Measurements from ENCODE around the gene OR10W1.

OR10W1 gene

GRCh38 chr11:58227956-58228615 is 40.0 kb downstream of the OR10W1 start:
- H3K27ac Mint-ChIP-seq, result no peak overlapping the region
- no peak for TF ChIP-seq CTCF (IDR thresholded peaks at IDR 0.05; ENCODE audit: unreplicated experiment in 3 of 3)
- H3K36me3 Mint-ChIP-seq (ENCODE audit: low read depth), result no peaks in the 10 kb centered on the region
- H3K9me3 Mint-ChIP-seq, result no peaks in the 10 kb centered on the region
- H3K27me3 Mint-ChIP-seq (ENCODE audit: low read depth), result peaks cover 12% of the 10 kb centered on the region
- H3K4me3 Mint-ChIP-seq, result no peak overlapping the region
- no peaks in the 10 kb centered on the region for H3K4me1 Mint-ChIP-seq

GRCh38 chr11:58222721-58223120 is 45.3 kb downstream of the OR10W1 start:
- no peak for TF ChIP-seq CTCF (IDR thresholded peaks at IDR 0.05; ENCODE audit: unreplicated experiment in 3 of 3)
- Mint-ChIP-seq H3K4me3 (no peak overlapping the region), H3K27me3 (ENCODE audit: low read depth) (peaks cover 5% of the 10 kb centered on the region), H3K36me3 (ENCODE audit: low read depth) (no peaks in the 10 kb centered on the region), H3K9me3 (no peaks in the 10 kb centered on the region), H3K4me1 (no peaks in the 10 kb centered on the region), H3K27ac (no peak overlapping the region)
